Lower leg skin (tissue), 3 donors: ENCODE results near the gene SGO1.
"Not testable (repeated sequence)": the region's sequence is repeated elsewhere in the genome, so short reads cannot be mapped to it uniquely, and the experiment has no call there.

Experiments
- CTCF ChIP-seq, 3 donors: fragments of 450-650 bp; IDR thresholded peaks; one replicate each; pipeline ENCODE4 v1.5.1; 2016; ENCODE audit warnings: antibody characterized with exemption in 3 of 3, mild to moderate bottlenecking in 3 of 3, moderate library complexity in 2 of 3
- POLR2A ChIP-seq, 2 donors: fragments of 450-650 bp; IDR thresholded peaks; one replicate each; pipeline ENCODE4 v1.6.1; 2016 to 2017; ENCODE audit warnings: antibody characterized with exemption in 2 of 2, mild to moderate bottlenecking in 1 of 2, moderate library complexity in 1 of 2

- not testable (repeated sequence) for TF ChIP-seq POLR2A, CTCF (IDR thresholded peaks at IDR 0.05)
Observed at GRCh38 chr3:20205898-20206297, 19.9 kb upstream of the SGO1 start.
